Measurements from ENCODE around the gene PRRC2A. TPM values are rescaled to one million over a fixed set of nuclear protein-coding genes. Genes with fewer than 3 reads are reported as not detected.

The PRRC2A gene
- total RNA-seq, 1 experiment from 2014 or later: 68.9 TPM

- DNase-seq (ENCODE audit: extremely low read depth, low read depth): no peak
Measured at GRCh38 chr6:31621320-31621939, 915 bp downstream of the PRRC2A start.

GRCh38 chr6:31621991-31622390 is 1.5 kb downstream of the PRRC2A start:
- no peak for DNase-seq (ENCODE audit: extremely low read depth, low read depth)

- no peak for DNase-seq (ENCODE audit: extremely low read depth, low read depth)
Measured at GRCh38 chr6:31622684-31623091, 2.2 kb downstream of the PRRC2A start.

DNA sequence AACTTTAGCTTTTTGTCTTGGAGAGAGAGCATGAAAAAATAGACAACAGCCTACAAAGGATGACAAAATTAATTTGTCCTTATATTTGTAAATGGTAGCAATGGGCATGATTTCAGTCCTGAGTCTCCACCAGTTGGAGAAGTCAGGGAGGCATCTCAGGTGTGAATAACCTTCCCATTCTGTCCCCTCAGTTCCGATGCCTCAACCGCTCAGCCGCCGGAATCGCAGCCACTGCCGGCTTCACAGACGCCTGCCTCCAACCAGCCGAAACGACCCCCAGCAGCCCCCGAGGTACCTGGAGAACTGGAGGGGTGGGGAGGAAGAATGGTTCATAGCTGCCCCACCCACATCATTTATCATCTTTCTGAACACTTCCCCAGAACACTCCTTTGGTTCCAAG is 3.6 kb downstream of the PRRC2A start:
- DNase-seq (ENCODE audit: extremely low read depth, low read depth): no peak

GRCh38 chr6:31626952-31627351 is 6.4 kb downstream of the PRRC2A start:
- DNase-seq (ENCODE audit: extremely low read depth, low read depth): no peak

- DNase-seq (ENCODE audit: extremely low read depth, low read depth): no peak
Measured at GRCh38 chr6:31627690-31628287, 7.3 kb downstream of the PRRC2A start.

GRCh38 chr6:31629014-31629413 is 8.5 kb downstream of the PRRC2A start:
- DNase-seq (ENCODE audit: extremely low read depth, low read depth): no peak

- no peak for DNase-seq (ENCODE audit: extremely low read depth, low read depth)
Measured at GRCh38 chr6:31630177-31630934, 9.8 kb downstream of the PRRC2A start.

DNA sequence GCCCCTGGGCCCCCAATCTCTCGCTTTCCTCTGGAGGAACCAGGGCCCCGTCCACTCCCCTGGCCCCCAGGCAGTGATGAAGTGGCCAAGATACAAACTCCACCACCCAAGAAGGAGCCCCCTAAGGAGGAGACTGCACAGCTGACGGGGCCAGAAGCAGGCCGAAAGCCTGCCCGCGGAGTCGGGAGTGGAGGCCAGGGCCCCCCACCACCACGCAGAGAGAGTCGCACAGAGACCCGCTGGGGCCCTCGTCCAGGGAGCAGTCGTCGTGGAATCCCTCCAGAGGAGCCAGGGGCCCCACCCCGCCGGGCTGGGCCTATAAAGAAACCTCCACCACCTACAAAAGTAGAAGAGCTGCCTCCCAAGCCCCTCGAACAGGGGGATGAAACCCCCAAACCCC is 10.7 kb downstream of the PRRC2A start:
- no peak for DNase-seq (ENCODE audit: extremely low read depth, low read depth)

DNA sequence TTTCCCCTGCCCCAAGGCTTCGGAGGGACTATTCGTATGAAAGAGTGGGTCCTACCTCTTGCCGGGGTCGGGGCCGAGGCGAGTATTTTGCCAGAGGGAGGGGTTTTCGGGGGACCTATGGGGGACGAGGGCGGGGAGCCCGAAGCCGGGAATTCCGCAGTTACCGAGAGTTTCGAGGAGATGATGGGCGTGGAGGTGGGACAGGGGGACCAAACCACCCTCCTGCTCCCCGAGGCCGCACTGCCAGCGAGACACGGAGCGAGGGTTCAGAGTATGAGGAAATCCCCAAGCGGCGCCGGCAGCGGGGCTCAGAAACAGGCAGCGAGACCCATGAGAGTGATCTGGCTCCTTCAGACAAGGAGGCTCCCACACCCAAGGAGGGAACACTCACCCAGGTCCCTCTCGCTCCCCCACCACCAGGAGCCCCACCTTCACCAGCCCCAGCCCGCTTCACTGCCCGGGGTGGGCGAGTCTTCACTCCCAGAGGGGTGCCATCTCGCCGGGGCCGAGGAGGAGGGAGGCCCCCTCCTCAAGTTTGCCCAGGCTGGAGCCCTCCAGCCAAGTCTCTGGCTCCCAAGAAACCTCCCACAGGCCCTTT is 11.3 kb downstream of the PRRC2A start:
- no peak for DNase-seq (ENCODE audit: extremely low read depth, low read depth)

DNA sequence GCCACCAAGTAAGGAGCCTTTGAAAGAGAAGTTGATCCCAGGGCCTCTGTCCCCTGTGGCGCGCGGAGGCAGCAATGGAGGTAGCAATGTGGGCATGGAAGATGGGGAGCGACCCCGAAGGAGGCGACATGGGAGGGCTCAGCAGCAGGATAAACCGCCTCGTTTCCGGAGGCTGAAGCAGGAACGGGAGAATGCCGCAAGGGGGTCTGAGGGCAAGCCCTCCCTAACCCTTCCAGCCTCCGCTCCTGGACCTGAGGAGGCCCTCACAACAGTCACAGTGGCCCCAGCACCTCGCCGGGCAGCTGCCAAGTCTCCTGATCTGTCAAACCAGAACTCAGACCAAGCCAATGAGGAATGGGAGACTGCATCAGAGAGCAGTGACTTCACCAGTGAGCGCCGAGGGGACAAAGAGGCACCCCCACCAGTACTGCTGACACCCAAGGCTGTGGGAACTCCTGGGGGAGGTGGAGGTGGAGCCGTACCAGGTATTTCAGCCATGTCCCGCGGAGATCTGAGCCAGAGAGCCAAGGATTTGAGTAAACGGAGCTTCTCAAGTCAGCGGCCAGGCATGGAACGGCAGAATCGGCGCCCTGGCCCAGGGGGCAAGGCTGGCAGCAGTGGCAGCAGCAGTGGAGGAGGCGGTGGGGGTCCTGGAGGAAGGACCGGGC is 11.9 kb downstream of the PRRC2A start:
- DNase-seq (ENCODE audit: extremely low read depth, low read depth): no peak

- no peak for DNase-seq (ENCODE audit: extremely low read depth, low read depth)
Measured at GRCh38 chr6:31633447-31633846, 12.9 kb downstream of the PRRC2A start.

DNA sequence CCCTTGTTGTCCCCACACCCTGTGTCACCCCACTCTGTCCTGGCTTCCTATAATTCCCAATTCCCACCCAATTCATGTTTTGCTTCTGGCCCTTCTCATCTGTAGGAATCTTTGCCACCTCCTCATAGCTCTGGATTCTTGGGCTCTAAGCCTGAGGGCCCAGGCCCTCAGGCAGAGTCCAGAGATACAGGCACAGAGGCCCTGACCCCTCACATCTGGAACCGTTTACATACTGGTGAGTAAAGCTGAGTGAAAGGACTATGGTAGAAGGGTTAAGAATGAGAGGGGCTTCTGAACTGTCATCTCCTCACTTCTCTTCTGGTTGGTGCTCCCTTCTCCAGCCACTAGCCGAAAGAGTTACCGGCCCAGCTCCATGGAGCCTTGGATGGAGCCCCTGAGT is 13.6 kb downstream of the PRRC2A start:
- no peak for DNase-seq (ENCODE audit: extremely low read depth, low read depth)

DNA sequence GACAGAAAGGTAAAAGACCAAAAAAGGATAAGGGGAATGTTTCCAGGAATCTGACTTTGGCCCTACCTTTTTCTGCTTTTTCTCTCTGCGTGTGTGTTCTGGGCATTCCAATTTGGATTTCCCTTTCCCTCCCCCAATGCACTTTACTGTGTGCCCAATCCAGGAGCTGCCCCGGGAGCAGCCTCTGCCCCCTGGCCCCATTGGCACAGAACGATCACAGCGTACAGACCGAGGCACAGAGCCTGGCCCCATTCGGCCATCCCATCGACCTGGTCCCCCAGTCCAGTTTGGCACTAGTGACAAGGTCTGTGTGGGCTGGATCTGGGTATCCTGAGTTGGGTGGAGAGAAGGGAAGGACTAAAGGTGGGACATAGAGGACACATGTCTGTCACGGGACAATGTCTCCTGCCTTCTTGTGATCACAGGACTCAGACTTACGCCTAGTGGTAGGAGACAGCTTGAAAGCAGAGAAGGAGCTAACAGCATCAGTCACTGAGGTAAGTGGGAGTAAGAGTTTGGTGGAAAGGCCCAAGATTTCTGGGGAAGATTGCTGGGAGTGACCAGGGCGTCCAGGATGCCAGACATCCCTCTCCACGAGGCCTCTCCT is 14.6 kb downstream of the PRRC2A start:
- DNase-seq (ENCODE audit: extremely low read depth, low read depth): no peak

DNA sequence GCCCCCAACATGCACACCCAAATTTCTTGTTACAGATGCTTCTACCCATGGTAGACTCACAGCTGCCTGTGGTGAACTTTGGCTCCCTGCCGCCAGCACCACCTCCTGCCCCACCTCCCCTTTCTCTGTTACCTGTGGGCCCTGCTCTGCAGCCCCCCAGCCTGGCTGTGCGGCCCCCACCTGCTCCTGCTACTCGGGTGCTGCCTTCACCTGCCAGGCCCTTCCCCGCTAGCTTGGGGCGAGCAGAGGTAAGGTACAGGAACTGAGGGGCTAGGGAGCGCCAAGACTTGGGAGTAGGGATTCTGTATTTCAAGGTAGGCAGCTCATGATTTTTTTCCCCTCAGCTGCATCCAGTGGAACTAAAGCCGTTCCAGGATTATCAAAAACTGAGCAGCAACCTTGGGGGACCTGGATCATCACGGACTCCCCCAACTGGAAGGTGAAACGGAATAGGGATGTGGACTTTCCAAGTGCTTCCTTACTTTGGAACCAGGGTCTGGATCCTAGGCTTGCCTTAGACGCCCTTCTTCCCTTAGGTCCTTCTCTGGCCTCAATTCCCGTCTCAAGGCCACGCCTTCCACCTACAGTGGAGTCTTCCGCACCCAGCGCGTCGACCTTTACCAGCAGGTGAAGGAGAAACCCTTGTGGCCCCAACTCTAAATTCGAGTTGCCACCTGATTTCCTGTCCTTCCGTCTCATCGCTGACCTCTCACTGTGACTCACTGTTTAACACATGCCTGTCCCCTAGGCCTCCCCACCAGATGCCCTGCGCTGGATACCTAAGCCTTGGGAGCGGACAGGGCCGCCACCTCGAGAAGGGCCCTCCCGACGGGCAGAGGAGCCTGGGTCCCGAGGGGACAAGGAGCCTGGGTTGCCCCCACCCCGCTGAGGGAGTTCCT is 16.4 kb downstream of the PRRC2A start:
- no peak for DNase-seq (ENCODE audit: extremely low read depth, low read depth)

- no peak for DNase-seq (ENCODE audit: extremely low read depth, low read depth)
Measured at GRCh38 chr6:31639043-31639442, 18.5 kb downstream of the PRRC2A start.

DNA sequence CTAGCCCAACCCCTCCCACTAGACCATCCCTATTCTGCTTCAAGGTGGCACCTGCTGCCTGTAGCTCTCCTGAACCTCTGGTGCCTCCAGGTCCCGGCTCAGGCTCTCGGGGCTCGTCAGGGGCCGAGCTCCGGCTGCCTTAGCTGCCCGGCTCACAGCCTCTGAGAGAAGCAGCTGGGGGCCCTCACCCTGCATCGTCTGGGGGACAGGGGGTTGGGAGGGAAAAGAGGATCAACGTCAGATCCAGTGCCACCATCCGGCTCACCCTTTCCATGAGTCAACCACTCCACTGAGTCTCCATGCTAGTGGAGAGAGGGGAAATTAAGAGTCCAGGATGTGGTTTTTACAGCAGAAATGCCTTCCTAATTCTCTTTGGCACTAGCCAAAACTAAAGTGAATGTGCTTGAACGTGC is 18.9 kb downstream of the PRRC2A start:
- no peak for DNase-seq (ENCODE audit: extremely low read depth, low read depth)

GRCh38 chr6:31640612-31641011 is 20.1 kb downstream of the PRRC2A start:
- DNase-seq (ENCODE audit: extremely low read depth, low read depth): no peak

GRCh38 chr6:31641370-31641769 is 20.9 kb downstream of the PRRC2A start:
- no peak for DNase-seq (ENCODE audit: extremely low read depth, low read depth)

Data from NCI-H460 (cell line).